Glomerular visceral epithelial cell (primary cell): ENCODE measurements around the gene HS1BP3.

Experiments used
- DNase-seq: peaks from one replicate; pipeline ENCODE4 v3.0.0-alpha.2; 2016; ENCODE audit errors: extremely low spot score

HS1BP3 gene

DNA sequence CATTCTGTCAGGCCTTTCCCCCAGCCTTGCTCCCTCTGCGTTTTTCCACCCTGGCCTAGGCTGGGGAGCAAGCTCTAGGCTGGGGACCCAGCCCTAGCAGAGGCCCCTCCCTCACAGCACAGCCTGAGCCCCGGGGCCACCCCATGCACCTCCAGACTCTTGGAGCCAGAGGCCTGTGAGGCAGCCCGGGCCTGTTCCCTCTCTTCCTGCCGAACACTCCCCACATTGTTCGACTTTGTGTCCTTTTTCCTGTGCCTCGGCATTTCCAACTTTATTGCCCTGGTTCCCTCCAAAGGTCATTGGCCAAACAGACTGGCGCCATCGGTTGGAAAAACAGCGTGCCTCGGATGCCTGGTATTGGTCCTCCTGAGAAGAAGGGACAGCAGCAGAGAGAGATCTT lies 79.7 kb downstream of the HS1BP3 start:
- DNase-seq: no peak

- DNase-seq: no peak
These were observed 80.6 kb downstream of the HS1BP3 start for GRCh38 chr2:20570249-20570648.

DNA sequence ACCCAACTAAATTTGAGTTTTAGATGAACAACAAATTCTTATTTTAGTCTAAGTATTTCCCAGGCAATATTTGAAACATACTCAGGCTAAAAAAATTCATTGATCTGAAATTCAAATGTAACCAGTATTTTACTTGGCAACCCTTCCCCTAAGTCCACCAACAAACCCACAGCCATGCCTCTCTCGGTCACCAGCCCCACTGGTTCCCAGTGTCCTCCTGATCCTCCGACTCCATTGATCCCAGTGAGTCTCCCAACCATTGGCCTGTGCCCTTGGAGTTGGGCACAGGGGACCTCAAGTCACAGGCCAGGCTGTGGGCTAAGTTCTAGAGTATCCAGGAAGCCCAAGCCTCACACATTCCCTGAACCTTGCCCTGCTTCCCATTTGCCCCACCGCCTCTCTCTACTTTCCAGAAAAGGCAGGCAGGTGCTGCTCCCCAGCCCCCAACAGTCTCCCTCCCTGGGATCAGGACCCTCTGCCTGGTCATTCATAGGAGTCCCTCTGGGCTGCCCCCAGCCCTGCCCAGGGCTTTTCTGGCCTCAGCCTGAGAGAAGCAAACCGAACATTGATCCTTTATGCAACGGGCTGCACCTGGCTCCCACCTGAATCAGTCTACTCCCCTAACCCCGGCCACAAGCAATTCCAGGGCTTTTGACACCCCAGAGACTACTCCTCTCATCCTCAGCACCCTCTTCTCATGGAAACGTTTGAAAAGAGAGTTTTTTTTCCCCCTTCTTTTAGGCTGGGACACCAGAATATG lies 81.3 kb downstream of the HS1BP3 start:
- DNase-seq: no peak

- no peak for DNase-seq
These were observed 82.1 kb downstream of the HS1BP3 start for GRCh38 chr2:20568501-20569463.

DNA sequence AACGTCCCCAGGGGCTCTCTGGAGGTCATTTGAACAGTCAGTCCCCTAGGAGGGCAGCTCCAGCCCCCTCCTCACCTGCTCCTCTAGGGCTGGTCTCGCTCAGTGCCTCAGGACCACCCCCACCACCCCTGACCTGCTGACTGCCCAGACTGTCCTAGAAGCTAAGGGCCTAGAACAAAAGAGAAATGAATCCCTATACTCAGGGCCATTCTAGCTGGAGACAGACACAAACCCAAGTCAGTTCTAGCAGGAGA lies 83.0 kb downstream of the HS1BP3 start:
- DNase-seq: no peak
